Activated CD4-positive, alpha-beta T cell treated with anti-CD3 and anti-CD28 coated beads, Interleukin-2, Interleukin-4, amounts not matched to agents 100 ng/mL and 50 ng/mL, durations not matched to agents 16 hours and 8 hours (primary cell): ENCODE data around the gene USP15.
"Not testable (repeated sequence)": the region's sequence is repeated elsewhere in the genome, so short reads cannot be mapped to it uniquely, and the experiment has no call there.

Experiments
- DNase-seq: peaks from one replicate; pipeline ENCODE4 v3.0.0-alpha.2; 2020; ENCODE audit warnings: low spot score

Gene USP15

GRCh38 chr12:62372134-62372533 is 111.9 kb downstream of the USP15 start:
- DNase-seq = no peak

- DNase-seq = no peak
These were observed 112.6 kb downstream of the USP15 start for GRCh38 chr12:62372825-62373224.

DNA sequence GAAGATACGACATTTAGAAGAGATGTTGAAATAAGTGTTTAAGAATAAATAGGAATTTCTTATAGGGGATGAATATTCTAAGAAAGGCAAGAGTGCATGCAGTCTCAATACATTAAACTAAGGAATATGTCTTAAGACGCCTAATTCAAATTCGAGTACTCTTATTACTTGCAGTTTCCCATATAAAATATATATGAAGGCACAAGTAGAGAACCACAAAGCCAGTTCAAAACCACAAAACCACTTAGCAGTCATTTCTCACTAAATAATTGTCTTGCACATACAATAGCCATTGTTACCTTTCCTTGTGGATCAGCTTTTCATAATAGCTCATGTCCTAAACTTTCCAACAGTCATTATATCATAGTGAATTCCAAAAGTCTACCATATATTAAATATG is 115.4 kb downstream of the USP15 start:
- peak; percentile 33 for DNase-seq

DNA sequence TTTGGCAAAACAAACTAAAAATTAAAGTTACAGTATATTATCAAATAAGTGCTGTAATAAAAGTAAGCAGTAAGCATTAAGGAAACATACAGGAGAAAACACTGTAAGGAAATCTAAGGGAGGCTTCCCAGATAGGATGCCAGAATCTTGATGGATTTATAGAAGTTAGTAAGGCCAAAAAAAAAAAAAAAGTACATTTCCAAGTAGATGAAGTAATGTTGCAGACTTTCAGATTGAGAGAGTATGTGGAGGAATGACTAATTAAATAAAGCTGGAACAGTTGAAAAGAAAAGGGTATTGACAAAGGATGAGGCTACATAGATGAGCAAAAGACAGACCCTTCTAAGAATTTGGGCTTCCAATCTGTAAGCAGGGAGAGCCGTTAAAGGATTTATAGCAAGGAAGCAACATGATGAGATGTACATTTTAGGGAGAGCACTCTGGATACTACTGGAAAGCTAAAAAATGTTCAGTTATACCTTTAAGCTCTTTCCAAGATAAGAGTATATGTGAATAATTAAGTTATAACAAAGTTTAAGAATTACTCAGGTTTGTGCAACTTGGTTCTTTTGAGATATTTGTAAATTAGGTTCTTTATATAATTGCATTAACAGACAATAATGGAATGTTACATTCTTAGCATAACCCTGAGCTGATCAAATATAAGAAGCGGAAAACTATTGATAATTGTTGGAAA is 119.0 kb downstream of the USP15 start:
- no peak for DNase-seq

DNA sequence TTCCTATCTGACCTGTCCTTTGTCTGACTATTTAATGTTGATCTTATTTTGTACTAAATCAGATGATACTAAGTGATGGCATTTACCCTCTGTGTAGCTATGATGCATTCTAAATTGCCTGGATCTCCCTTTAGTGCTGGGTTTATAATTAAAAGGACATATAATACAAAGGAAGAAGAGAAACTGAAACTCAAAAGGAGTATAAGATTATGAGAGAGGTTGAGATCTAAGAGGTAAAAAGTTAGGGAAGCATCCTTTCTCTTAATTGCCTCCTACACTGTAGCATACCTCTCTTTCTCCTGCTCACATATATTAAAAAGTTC is 119.5 kb downstream of the USP15 start:
- DNase-seq = no peak

GRCh38 chr12:62382526-62382925 is 122.3 kb downstream of the USP15 start:
- DNase-seq = no peak

DNA sequence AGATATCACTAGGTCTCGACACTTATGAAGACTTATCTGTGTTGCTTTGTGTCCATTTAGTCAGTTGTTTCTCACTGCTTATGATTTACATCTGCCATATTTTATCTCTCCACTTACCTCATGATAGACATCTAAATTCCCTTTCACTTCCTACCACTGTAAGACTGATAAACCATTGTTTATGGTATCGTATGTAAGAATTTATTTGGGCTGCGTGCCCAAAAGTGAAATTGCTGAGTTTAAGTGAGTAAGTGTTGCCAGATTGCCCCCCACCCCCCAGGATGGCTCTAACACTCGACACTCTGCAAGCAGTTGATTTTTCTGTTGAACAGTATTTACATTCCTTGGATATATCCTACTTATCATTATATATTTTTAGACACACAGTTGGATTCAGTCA is 136.5 kb downstream of the USP15 start:
- no peak for DNase-seq

GRCh38 chr12:62400135-62400534 is 139.9 kb downstream of the USP15 start:
- no peak for DNase-seq

- no peak for DNase-seq
These were observed 141.4 kb downstream of the USP15 start for GRCh38 chr12:62401631-62402030.

DNA sequence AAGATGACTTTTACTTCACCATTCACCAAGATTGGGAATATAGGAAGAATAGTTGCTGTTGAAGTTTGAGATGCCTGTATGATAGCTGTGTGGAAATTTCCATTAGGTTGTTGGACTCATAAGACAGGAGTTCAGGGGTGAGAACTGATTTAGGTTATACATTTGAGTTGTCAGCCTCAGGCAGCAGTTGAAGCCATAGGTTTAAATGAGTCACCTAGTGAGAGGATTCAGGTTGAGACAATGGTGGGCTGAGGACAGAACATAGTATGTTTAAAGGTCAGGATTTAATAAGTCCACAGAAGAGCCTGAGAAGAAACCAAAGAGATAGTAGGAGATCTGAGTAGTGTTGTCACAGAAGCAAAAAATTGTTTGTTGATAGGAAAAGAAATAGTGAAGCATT is 142.8 kb downstream of the USP15 start:
- no peak for DNase-seq

- DNase-seq = no peak
These were observed 147.4 kb downstream of the USP15 start for GRCh38 chr12:62407587-62407986.

DNA sequence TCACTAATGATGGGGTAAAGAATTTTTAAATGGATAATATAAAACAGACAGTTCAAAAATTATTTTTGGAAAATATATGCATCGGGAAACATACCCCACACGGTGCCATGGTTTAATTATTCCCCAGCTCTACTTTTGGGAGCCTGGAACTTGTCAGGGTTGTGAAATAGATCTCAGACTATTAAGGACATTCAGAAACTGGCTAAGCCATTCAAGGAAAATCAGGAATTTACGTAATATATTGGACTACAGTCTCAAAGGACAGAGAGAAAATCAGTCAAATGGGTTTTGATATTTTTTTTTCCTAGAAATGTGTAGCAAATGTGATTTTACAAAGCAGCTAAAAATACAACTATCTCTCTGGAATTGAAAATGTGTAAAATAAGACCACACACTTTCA is 148.9 kb downstream of the USP15 start:
- no peak for DNase-seq

DNA sequence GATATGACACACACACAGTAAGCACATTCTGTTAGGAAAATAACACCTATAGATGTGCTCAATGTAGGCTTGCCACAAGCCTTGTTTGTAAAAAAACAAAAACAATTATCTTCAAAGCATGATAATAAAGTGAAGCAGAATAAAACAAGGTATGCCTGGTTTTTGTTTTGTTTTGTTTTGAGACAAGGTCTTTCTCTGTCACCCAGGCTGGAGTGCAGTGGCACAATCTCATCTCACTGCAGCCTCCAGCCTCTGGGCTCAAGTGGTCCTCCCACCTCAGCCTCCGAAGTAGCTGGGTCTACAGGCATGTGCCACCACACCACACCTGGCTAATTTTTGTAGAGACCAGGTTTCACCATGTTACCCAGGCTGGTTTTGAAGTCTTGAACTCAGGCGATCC is 154.0 kb downstream of the USP15 start:
- DNase-seq = no peak

DNA sequence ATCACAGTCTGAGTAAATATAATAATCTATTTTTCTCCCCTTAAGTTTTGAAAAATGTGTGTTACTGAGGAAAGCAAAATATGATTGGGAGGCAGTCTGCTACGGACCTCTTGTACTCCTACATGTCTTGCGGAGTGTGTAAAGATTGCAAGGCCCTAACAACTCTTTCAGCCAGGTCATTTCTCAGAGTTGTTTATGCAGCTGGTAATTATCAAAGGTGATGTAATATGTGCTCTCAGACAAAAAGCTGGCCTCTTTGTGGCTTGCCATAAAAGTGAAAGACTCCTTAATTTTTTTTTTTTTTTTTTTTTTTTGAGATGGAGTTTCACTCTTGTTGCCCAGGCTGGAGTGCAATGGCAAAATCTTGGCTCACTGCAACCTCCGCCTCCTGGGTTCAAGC is 165.9 kb downstream of the USP15 start:
- DNase-seq = no peak

- DNase-seq = no peak
These were observed 169.3 kb downstream of the USP15 start for GRCh38 chr12:62429457-62429856.

DNA sequence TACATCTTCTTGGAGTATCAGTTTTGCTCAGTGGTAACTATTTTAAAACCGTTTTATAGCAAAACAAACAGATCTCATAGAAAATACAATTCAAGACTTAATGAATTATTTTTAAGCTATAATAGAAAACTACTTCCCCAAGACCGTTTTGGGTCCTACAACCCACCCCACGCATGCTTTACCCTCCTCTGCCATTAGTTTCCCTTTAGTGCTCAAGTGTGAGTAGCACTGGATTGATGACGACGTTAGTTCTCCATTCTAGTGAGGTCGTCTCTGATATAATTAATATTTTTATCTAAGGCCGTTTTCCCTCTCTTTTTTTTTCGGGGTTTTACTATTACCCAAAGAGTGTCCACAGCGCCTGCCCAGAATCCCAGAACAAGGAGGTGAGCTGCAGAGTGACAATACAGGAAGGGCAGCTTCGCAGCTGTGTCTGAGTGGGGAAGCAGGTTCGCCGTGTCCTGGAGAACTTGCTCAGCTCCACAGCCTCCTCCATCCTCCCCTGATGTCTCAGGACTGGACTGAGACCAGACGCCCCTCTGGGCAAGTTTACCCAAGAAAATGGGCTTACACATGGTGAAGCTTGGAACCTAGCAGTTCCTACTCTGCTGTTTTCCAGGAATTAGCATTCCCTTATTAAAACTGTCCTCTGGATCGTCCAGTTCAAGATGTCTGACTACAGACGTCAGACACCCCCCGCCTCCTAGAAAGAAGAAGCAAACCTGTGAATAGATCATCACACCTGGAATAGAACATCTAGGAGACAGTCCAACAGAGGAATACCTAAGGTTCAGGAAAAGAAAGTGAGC is 174.5 kb downstream of the USP15 start:
- DNase-seq = no peak

DNA sequence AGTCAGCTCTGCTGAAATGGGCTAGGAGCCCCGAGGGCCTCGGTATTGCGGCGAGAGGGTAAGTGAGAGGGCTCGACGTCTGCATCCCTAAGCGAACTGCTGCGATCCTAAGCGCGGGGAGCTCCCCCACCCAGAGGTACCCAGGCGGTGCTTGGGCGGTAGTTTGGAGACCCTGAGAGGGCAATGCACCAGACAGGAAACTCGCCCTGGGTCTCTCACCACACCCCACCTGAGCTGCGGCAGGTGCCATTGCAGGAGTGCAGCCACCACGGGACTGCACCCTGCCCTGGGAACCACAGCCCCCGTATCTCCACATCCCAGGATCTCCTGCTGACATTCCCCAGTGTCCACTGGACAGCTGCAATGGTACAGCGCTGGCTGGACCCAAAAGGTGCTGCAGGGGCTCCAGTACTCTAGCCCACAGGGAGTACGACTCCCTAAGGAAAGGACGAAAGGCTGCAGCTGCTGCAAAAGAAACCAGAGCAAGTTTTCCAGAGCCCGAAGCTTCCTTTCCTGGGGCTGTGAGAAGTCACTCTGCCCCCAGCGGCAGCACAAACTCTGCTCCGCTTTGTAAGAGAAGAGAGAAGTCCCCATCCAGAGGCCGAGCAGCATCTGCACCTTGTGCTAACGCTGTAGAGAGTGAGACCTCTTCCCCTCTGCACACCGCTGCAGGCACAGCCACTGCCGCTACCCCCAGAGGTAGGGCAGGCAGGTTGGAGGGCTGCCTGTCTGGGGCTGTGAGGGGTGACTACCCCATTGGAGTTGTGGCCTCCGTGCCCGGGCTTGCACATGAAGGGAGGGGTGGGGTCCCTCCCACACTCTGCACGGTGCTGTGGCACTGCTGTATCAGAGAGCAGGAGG is 175.3 kb downstream of the USP15 start:
- DNase-seq = peak; percentile 22

DNA sequence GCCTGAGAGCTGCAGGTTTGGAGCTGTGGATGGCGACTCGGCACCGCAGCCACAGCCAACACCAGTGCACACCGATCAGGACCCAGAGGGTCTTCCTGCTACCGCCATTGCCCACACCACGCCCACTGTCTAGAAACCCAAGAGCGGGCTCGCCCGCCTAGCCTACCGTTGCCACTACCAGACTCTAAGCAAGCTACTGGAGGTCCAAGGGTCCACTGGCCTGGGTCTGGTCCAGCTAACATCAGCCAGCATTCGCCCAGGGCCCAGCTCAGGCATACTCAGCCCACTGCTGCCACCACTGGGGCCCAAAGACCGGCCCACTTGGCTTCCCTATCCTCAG is 175.9 kb downstream of the USP15 start:
- DNase-seq = no peak

- DNase-seq = peak; percentile 55
These were observed 178.0 kb downstream of the USP15 start for GRCh38 chr12:62438098-62438692.

GRCh38 chr12:62446754-62447452 is 186.7 kb downstream of the USP15 start:
- DNase-seq = no peak

DNA sequence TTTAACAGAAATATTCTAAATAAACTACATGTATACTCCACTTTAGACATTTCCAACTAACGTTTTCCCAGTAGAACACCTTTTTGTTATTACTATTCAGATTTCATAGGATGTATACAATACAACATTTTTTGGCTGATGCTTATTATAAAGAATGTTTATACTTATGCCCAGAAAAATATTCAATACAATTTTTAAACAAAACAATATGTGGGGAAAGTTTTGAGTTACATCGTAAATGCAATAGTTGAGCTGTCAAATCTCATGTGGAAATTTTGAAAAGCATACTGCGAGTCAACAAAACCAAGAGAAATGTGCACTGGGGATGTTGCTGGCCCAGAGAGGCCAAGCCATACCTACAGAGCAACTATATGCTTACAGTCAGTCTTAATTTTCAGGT is 188.2 kb downstream of the USP15 start:
- DNase-seq = no peak

DNA sequence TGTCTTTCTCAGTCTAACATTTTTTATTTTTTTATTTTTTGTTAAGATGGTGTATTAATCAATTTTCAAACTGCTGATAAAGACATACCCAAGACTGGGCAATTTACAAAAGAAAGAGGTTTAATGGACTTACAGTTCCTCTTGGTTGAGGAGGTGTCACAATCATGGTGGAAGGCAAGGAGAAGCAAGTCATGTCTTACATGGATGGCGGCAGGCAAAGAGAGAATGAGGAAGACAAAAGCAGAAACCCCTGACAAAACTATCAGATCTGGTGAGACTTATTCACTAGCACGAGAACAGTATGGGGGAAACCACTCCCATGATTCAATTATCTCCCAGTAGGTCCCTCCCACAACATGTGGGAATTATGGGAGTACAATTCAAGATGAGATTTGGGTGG is 195.2 kb downstream of the USP15 start:
- not testable (repeated sequence) for DNase-seq
